HS-27A (cell line): ENCODE measurements around the gene SGPP2.

Experiments used
- DNase-seq: peaks from one replicate; pipeline ENCODE4 v3.0.0-alpha.2; 2012; ENCODE audit warnings: low read depth, missing footprints

Gene SGPP2

DNA sequence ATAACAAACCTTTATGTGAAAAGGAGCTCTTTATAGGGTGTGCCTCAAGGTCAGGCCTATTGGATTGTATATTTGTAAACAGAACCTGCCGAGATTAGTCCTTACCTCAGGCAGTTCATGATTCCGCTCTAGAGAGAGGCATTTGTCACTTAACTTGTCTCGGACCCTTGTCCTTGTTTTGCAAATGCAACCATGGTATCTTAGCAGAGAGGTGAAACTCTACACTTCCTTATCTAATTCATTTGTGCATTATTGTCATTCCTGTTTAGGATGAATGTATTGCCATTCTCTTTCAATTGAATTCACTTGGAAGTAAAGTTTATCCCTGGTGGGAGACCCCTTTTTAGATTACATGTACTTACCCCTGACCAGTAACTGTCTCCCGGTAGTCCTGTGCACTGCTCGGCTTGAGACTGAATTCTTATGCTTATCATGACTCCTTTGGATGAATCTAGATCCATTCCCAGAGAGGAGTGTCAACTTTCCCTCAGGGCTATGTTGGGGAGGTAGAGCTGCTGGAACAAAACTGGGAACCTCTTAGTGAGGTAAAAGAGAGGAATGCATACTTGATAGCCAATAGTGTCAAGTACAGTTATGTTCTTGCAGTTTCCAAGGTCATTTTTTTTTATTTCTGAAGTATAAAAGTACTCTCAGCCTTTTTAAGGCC is 46.6 kb downstream of the SGPP2 start:
- DNase-seq: no peak

DNA sequence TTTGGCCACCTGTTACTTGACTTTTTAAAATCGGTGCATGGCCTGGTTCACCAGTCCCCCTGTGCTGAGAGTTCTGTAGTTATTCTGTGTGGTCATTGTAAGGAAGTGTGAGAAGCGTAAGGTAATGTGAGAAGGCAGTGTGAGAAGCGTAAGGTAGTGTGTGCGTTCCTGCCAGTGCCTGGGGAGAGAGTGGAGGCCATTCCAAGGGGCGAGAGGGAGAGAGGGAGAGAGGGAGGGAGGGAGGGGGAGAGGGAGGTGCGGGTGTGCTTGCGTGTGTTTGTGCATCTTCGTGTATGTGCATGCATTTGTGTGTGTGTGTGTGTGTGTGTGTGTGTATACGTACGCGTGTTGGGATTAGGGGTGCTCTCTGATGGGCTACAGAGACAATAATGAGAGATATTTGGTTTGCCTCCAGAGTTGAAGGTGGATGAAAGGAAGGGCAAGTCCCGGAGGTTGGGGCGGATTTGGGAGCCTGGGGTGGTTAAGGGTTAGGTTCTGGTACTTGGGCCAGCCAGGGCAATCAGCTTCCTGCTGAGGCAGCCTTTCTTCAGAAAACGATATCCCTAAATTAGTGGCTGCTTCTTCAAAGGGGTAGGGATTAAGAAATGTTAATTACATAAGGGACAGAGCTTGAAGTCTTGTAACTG is 53.7 kb downstream of the SGPP2 start:
- DNase-seq: no peak

DNA sequence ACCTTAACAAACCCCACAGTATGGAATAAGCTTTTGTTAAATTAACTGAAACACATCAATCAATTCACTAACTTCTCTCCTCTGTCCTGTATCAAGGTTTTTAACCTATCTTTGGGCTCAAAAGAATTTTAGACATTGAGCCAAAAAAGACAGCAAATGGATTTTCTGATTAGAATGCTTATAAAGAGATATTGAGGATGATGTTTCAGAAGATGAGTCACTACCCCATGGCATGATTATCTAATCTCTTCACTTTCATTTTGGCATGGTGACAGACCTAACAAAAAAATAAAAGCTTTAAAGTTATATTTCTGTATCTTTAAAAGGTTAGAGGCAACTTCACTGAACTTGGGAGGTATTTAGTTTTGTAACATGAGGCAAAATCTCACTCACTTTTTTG is 55.5 kb downstream of the SGPP2 start:
- no peak for DNase-seq

DNA sequence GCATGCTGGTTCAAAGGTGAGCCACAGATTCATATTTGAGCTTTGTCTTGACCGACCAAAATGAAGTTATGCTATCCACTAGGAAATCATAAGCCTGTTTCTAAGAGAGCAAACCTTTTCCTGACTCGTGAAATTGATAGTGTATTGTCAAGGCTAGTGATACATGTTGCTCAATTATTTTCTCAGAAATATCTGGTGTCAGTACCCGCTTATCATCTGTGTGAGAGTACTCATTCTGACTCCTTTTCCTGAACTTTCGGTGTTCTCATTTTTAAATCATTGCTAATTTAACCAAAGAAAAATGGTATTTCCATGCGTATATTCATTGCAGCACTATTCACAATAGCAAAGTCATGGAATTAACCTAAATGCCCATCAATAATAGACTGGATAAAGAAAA is 56.2 kb downstream of the SGPP2 start:
- no peak for DNase-seq

DNA sequence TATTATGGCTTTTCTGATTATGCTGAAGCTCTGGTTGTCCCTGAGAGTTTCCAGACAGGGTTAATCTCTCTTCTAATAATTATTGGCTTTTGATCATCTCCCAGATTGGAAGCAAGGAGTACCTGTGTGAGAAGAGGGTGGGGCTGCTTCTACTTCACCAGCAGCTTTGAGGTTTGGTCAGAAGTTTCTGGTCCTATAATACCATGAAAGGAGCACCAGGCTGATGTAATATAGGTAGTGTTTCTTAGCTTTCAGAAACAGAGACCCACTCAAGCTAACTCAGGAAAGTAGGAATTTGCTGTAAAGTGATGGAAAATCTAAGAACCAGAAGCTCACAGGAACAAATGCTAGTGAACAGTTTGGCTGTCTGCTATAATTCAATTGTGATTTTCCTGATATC is 57.6 kb downstream of the SGPP2 start:
- no peak for DNase-seq

DNA sequence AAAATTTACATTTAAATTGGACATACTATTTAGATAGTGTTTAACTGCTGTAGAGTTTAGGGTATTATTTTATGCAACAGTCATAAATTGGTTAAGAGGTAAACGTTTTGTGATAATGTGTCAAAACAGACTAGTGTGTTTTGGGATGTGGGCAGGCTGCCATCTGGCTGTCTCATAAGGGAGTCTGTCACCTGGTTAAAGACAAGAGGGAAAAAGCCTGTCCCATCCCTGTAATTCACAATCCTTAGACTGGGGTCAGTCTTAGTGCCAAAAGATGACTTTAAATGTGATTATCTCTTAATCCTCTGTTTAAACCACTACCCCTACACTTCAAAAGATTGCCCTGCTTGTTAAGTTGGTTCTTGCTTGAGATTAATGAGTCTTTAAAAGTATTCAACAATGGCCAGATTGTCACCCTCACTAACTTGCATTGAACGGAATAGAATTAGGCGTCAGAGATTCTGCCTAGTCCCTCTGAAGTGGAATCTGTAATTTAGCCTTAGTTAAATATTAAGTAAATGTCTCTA is 59.2 kb downstream of the SGPP2 start:
- no peak for DNase-seq

DNA sequence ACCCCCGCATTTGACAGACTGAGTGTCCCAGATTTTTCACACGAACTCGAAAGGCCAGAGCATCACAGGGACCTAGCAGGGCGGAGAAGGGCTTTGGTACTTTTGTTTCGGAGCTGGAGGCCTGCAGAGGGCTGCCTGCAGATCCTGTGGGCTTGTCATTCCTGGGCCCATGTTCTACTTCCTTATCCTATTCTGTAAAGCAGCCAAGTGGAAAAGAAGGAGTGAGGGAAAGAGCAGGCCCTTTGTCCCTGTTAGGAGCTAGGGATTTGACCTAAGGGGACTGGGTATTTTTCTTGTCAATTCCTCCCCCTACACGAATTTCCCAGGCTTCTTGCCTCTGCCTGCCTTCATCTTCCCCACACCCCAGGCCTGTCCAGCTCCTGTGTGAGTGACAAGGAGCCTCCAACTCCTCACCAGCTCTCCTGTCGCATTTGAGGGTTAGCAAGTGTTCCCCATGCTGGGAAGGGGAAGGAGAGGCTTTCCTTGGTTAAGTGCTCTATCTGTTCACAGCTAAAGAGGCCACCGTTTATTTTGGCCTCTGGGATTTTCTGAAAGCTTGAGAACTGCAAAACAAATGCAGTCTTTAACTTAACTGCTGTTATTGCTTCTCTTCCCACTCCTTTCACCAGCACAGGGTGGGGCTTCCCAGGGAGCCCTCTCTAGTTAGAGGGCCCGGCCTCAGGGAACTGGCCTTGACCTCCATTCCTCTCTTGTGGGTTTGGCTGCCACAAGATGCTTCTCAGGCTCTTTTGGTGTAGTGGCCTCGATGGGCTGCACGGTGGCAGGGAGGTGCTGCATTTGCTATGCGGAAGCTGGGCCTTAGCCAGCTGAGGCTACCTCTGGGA is 61.2 kb downstream of the SGPP2 start:
- DNase-seq: no peak

DNA sequence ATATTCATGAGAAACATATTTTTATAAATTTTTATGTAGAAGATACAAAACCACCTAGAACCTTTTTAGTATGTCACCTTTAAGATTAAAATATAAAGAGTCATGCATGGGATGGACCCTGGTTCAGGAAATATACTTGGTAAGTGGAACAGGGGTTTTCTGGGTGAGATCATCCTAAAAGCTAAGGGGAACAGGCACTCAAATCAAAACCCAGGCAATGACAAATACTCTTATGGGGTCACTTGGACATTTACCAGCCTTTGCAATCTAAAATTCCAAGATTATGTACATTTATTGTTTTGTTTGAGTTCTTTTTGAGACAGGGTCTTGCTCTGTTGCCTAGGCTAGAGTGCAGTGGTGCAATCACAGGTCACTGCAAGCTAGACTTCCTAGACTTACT is 65.8 kb downstream of the SGPP2 start:
- DNase-seq: no peak

DNA sequence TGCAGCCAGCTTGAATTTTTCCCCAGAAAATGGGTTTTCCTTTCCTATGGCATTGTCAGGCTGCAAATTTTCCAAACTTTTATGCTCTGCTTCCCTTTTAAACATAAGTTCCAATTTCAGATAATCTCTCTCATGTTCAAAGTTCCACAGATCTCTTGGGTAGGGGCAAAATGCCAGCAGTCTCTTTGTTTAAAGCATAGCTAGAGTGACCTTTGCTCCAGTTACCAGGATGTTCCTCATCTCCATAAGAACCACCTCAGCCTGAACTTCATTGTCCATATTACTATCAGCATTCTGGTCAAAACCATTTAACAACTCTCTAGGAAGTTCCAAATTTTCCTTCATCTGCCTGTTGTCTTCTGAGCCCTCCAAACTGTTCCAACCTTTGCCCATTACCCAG is 68.3 kb downstream of the SGPP2 start:
- no peak for DNase-seq

DNA sequence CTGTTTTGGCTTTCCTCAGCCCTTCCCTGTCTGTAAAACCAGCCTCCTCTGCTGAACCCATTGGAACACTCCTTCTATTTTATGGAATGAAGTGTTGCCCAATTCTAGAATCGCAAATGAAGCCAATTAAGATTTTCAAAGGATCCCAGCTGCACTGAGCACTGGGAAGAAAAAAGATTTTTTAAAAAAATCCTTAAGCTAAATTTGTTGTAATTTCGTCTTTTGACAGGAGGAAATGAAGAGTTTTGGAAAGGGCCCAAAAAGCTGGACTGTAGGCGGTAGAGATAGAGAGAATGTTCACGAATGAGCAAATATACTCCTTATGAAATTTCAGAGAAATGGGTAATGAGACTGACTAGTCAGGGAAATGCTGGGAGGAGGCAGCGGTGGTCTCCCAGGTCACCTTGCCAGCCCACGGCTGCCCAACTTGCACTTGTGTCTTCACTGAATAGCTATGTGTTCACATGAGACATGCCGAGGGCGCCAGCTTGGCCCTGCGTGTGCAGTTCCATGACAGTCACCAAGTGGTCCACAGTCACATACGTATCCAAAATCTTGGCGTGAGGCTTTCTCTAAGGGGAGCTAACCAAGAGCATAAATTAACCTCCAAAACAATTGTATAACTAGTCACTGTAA is 69.9 kb downstream of the SGPP2 start:
- DNase-seq: no peak

DNA sequence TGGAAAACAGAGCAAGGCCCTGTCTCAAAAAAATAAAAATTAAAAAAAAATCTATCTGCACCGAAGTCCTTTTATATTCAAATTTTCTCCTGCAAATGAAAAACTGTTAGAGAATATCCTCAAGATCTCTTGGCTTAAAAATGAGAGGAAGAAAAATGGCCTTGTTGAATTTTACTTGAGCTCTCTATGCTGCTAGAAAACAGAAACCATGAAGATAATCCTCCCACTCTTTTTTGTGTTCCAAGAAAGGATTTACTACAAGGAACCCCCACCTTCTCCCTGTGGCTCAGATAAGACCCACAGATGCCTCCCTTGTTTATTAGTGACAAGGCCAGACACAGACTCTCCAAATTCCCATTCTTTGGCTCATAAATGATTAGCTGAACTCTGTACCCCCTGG is 71.0 kb downstream of the SGPP2 start:
- no peak for DNase-seq

DNA sequence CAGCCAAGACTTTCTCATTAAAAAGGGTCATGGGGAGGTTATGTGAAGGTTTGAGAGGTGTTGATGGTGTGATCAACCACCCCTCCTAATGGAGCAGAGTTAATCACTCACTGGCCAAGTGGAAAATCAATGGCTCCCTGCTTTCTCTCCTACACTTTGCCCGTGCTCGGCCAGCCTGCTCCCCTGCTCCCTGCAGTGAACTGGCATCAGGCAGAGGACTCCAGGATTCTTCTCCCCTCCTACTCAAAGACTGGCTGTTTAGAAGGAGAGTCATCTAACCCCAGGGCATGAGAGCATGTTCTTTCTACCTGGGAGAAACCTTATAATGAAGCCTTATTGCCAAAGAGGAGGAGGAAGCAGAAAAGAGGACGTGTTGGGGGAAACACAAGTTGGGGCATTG is 74.9 kb downstream of the SGPP2 start:
- DNase-seq: no peak

DNA sequence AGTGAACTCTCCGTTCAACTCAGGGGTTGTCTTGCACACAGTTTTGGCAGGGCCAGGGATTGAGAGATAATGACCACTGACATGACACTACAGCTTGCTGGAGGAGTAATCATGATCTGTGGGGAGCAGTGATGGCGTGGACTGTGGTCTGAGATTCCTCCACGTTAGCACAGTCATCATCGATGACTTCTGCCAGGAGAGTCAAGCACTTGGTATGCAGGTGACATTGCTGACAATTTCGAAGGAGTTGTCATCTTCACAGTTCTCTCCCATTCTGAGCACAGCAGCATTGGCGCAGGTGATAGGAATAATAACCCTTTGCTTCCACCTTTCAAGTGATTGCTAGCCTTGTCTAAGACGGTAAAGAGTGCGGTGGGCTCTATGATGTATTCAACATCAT is 79.8 kb downstream of the SGPP2 start:
- no peak for DNase-seq

DNA sequence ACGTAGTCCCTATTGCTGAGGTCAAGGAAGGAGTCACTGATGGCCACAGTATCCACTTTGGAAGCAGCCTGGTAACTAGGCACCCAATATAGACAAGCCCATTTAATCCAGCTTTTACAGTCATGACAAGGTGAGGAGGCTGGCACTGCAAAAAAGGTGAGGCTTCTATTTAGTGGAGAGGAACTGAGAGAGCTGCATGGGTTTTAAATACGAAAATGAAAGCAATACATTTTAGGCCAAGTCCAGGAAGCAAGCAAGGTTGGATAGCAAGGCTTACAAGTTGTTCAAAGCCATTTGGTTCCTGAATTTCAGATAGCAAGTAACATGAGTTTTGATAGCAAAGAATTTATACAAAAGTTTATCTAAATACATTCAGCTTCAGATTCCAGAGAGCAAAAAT is 80.4 kb downstream of the SGPP2 start:
- DNase-seq: no peak

DNA sequence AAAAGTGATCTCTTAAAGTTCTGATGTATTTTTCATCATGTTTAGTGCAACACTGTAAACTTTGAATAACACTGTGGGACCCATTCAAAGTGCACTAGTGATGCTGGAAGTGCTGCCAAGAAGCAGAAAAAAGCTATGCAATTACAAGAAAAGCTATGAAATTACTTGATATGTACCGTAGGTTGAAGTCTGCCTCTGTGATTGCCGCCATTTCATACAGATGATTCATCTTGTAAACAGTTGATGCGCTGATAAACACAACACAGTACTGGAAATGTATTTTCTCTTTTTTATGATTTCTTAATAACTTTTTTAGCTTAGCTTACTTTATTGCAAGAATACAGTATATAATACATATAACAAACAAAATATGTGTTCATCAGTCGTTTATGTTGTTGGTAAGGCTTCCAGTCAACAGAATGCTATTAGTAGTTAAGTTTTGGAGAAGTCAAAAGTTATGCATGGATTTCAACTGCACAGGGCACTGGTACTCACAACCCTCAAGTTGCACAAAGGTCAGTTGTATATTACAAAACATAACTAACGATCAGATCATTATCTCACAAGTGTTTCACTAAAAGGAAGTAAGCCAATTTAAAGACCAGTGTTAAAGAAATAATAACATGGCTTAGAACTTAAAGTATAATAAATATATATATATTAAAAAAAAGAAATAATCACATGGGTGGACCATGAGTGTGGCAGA is 82.0 kb downstream of the SGPP2 start:
- no peak for DNase-seq

DNA sequence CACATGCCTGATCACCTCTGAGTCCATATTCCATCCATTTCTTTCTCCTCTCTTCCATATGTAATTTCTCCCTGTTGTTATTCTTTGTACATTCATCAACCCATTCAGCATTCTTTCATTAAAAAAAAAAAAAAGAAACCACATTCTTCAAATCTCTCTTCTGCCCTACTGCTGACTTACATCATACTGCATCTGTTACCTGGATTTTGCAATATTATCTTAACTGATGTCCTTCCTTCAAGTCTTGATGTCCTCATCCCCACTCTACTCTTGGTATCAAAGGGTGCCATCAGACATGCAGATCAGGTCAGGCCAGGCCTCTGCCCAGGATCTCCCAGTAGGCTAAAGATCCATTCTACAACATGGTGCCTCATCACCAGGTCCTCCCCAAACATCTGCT is 90.6 kb downstream of the SGPP2 start:
- no peak for DNase-seq

DNA sequence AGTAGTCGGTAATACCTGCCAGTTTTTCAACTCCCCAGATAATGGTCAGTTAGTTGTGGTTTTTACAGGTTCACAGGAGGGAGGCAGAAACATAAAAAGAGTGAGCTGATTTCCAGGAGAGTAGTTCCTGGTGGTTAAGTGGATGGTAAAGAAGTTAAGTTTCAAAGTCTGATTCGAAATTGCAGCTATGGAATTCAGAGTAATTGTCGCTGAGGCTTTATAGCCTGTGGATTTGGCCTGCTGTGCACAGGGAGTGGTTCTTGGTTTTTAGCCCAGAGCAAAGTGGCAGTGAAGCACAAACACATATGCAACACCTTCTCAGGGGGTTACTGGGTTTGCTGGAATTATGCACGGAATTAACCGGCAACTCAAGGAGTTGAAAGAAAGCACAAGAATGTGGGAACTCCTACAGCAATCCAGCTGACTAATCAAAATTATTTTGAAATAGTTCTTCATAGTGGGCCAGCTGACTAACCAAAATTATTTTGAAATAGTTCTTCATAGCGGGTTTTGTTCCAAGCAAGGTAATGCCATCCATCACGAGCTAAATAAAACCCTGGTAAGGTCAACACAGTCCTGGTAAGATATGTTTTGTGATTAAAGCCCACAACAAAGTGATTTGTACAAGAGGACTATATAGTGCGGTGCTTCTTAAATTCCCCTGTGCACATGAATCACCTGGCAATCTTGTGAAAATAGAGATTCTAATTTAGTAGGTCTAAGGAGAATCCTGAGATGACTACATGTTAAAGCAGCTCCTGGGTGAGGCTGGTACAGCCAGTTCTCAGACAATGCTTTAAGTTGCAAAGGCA is 94.4 kb downstream of the SGPP2 start:
- no peak for DNase-seq

DNA sequence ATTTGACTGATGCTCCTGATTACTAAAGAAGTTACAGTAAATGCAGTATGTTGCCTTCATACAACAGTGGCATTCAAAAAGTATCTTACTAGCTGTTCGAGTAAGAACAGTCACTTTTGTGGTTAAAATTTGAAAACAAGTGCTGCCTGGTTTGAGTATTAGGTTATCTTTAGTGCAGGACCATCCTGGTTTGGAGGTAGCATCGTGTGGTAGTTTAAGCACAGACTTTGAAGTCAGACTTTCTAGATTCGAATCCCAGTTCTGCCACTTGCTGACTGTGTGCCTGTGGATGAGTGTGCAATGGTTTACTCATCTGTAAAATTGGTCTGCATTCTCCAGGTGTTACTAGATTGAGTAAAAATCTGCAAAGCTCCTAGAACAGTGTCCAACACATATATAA is 96.8 kb downstream of the SGPP2 start:
- DNase-seq: no peak

DNA sequence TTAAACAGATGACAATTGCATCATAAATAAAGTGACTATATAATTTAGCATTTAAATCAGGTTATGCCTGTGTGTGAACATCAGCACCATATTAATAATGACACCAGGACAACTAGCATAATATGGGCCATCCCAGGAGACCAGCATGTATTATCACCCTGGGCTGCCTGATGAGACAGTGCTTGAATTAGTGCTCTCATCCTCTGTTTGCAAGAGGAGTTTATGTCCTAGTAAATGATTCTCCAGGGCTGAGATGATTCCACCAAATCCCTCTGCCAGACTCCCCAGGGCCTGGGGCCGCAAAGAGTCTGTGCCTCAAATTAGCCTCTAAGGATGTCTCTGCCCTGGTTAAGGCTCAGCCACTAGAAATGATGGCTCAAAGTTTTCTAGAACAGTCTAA is 97.7 kb downstream of the SGPP2 start:
- DNase-seq: no peak

DNA sequence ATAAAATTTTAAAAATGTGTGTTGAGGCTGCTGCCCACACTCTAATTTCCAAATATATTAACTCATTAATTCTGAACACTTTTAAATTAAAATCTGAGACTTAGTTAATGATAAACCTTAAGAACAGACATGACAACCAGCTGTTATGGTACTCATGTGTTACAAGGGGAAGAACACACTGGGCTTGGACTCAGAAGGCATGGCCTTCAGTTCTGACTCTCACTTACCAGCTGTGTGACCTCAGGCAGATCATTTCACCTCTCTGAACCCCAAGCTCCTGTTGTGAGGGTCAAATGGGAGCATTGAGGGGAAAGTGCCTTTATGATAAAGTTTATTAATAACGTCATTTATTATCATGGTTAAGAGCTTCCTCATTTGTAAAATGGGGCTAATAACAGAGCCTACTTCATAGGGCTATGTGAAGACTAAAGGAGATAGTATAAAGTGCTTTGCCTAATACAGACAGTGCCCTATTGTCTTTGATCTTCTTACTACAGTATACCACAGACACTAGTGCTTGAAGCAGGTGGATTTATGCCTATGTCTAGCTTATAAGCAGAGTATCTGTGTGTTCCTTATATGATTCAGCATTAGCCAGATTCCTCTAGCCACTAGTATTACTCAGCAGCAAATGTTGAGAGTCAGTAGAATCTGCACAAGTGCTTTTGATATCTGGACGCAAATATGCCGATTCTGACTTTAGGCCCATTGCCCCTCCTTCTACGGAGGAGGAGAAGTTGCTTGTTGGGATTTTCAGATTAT is 99.6 kb downstream of the SGPP2 start:
- DNase-seq: no peak
